HG03439 (cell line): Measurements from ENCODE around the gene FHIT.
"Not testable (repeated sequence)": the region's sequence is repeated elsewhere in the genome, so short reads cannot be mapped to it uniquely, and the experiment has no call there.

Experiments
- ATAC-seq: cut with Tn5 transposase; IDR thresholded peaks from one replicate; pipeline ENCODE4 v1.9.1; 2021; ENCODE audit warnings: mild to moderate bottlenecking, moderate library complexity; ENCODE audit not compliant: unreplicated experiment

The FHIT gene

GRCh38 chr3:59831394-59831793 is 1419.9 kb downstream of the FHIT start:
- no peak for ATAC-seq

GRCh38 chr3:59829527-59829926 is 1421.7 kb downstream of the FHIT start:
- no peak for ATAC-seq

GRCh38 chr3:59824876-59825275 is 1426.4 kb downstream of the FHIT start:
- ATAC-seq = no peak

- ATAC-seq = no peak
These were observed 1430.0 kb downstream of the FHIT start for GRCh38 chr3:59821274-59821673.

- no peak for ATAC-seq
These were observed 1430.8 kb downstream of the FHIT start for GRCh38 chr3:59820352-59820934.

GRCh38 chr3:59818919-59819300 is 1432.3 kb downstream of the FHIT start:
- ATAC-seq = no peak

- ATAC-seq = no peak
These were observed 1433.0 kb downstream of the FHIT start for GRCh38 chr3:59818033-59818918.

- no peak for ATAC-seq
These were observed 1433.7 kb downstream of the FHIT start for GRCh38 chr3:59817511-59817910.

- no peak for ATAC-seq
These were observed 1434.9 kb downstream of the FHIT start for GRCh38 chr3:59816312-59816711.

- no peak for ATAC-seq
These were observed 1438.1 kb downstream of the FHIT start for GRCh38 chr3:59813148-59813538.

GRCh38 chr3:59812237-59813147 is 1438.8 kb downstream of the FHIT start:
- ATAC-seq = no peak

GRCh38 chr3:59811160-59811559 is 1440.1 kb downstream of the FHIT start:
- no peak for ATAC-seq

- ATAC-seq = no peak
These were observed 1440.6 kb downstream of the FHIT start for GRCh38 chr3:59810606-59811005.

GRCh38 chr3:59809710-59810444 is 1441.4 kb downstream of the FHIT start:
- no peak for ATAC-seq

GRCh38 chr3:59809016-59809415 is 1442.2 kb downstream of the FHIT start:
- ATAC-seq = no peak

GRCh38 chr3:59808446-59808845 is 1442.8 kb downstream of the FHIT start:
- ATAC-seq = no peak

- ATAC-seq = no peak
These were observed 1448.0 kb downstream of the FHIT start for GRCh38 chr3:59803268-59803667.

- ATAC-seq = not testable (repeated sequence)
These were observed 1448.8 kb downstream of the FHIT start for GRCh38 chr3:59802453-59802852.

GRCh38 chr3:59802045-59802444 is 1449.2 kb downstream of the FHIT start:
- ATAC-seq = no peak

GRCh38 chr3:59800481-59800880 is 1450.8 kb downstream of the FHIT start:
- no peak for ATAC-seq
